GM12801 (cell line): ENCODE results near the gene GRAMD4.

Source experiments
- CTCF ChIP-seq: IDR thresholded peaks from one replicate; pipeline ENCODE4 v1.5.1; 2011; ENCODE audit warnings: control low read depth; ENCODE audit not compliant: insufficient read length; ENCODE audit errors: extremely low read depth

The GRAMD4 gene

GRCh38 chr22:46580940-46581537 is 39.1 kb upstream of the GRAMD4 start:
- no peak for TF ChIP-seq CTCF

GRCh38 chr22:46581538-46582244 is 38.5 kb upstream of the GRAMD4 start:
- no peak for TF ChIP-seq CTCF

GRCh38 chr22:46582281-46582933 is 37.8 kb upstream of the GRAMD4 start:
- no peak for TF ChIP-seq CTCF

GRCh38 chr22:46583571-46583970 is 36.6 kb upstream of the GRAMD4 start:
- no peak for TF ChIP-seq CTCF

GRCh38 chr22:46584081-46584921 is 35.9 kb upstream of the GRAMD4 start:
- no peak for TF ChIP-seq CTCF

GRCh38 chr22:46585340-46586122 is 34.7 kb upstream of the GRAMD4 start:
- TF ChIP-seq CTCF: no peak
